DND-41 (cell line): ENCODE measurements around the gene ENAH.

ENCODE experiments used
- EZH2 ChIP-seq: IDR thresholded peaks from 3 replicates; pipeline ENCODE4 v1.6.1; 2012; ENCODE audit warnings: borderline replicate concordance, low read depth, mild to moderate bottlenecking, moderate library complexity, low read length, inconsistent platforms; ENCODE audit not compliant: severe bottlenecking
- TF ChIP-seq, protein P1 (sequence below): IDR thresholded peaks from 2 replicates; pipeline ENCODE4 v1.5.1; 2012; ENCODE audit warnings: borderline replicate concordance, low read length, moderate library complexity, mild to moderate bottlenecking; ENCODE audit not compliant: poor library complexity, severe bottlenecking; ENCODE audit errors: extremely low read depth

DNA sequence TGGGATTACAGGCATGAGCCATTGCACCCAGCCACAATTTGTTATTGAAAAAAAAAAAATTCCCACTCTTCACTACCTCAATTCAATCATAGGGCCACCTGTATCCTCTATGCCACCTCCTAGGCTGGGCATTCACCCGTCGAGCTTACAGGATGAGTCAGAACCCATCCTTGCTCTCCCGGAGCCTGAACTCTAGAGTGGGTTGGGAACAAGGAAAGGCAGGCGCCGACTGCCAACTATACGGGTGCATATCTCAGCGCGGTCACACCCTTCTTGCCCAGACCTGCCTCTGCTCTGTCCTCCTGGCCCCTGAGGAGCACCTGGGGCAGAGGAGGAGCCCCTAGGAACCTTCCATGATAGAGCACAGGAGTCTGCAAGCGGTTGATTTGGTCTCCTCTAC lies 203.7 kb downstream of the ENAH start:
- TF ChIP-seq, protein P1, sequence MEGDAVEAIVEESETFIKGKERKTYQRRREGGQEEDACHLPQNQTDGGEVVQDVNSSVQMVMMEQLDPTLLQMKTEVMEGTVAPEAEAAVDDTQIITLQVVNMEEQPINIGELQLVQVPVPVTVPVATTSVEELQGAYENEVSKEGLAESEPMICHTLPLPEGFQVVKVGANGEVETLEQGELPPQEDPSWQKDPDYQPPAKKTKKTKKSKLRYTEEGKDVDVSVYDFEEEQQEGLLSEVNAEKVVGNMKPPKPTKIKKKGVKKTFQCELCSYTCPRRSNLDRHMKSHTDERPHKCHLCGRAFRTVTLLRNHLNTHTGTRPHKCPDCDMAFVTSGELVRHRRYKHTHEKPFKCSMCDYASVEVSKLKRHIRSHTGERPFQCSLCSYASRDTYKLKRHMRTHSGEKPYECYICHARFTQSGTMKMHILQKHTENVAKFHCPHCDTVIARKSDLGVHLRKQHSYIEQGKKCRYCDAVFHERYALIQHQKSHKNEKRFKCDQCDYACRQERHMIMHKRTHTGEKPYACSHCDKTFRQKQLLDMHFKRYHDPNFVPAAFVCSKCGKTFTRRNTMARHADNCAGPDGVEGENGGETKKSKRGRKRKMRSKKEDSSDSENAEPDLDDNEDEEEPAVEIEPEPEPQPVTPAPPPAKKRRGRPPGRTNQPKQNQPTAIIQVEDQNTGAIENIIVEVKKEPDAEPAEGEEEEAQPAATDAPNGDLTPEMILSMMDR: no peak
- TF ChIP-seq EZH2: no peak
